Stimulated activated CD4-positive, alpha-beta T cell treated with anti-CD3 and anti-CD28 coated beads, Interleukin-1b, Interleukin-23, amount 100 ng/mL, for 24 hours (primary cell): ENCODE measurements around the gene RRP8.

ENCODE experiments used
- DNase-seq, 4 experiments: peaks; one replicate each; pipeline ENCODE4 v3.0.0-alpha.2; 2020; ENCODE audit warnings: low read depth in 4 of 4, low spot score in 1 of 4

The RRP8 gene

GRCh38 chr11:6601041-6601461 lies 2.4 kb downstream of the RRP8 start:
- DNase-seq, result no peak

GRCh38 chr11:6599881-6600390 lies 3.5 kb downstream of the RRP8 start:
- no peak for DNase-seq

GRCh38 chr11:6599449-6599848 lies 4.0 kb downstream of the RRP8 start:
- DNase-seq, result no peak

GRCh38 chr11:6598555-6598954 lies 4.9 kb downstream of the RRP8 start:
- no peak for DNase-seq

- DNase-seq, result no peak
Measured at GRCh38 chr11:6596239-6596877, 7.1 kb downstream of the RRP8 start.

GRCh38 chr11:6594142-6594768 lies 9.2 kb downstream of the RRP8 start:
- no peak for DNase-seq

- DNase-seq, result no peak
Measured at GRCh38 chr11:6588018-6588417, 15.4 kb downstream of the RRP8 start.

- no peak for DNase-seq
Measured at GRCh38 chr11:6587360-6587953, 16.0 kb downstream of the RRP8 start.

GRCh38 chr11:6586434-6587359 lies 16.7 kb downstream of the RRP8 start:
- DNase-seq, result no peak

- DNase-seq, result no peak
Measured at GRCh38 chr11:6584528-6584927, 18.9 kb downstream of the RRP8 start.

- DNase-seq, result no peak
Measured at GRCh38 chr11:6583584-6583983, 19.8 kb downstream of the RRP8 start.

- no peak for DNase-seq
Measured at GRCh38 chr11:6579681-6580080, 23.7 kb downstream of the RRP8 start.

- DNase-seq, result no peak
Measured at GRCh38 chr11:6578134-6578533, 25.3 kb downstream of the RRP8 start.

GRCh38 chr11:6576471-6577373 lies 26.7 kb downstream of the RRP8 start:
- DNase-seq, result no peak

- DNase-seq, result no peak
Measured at GRCh38 chr11:6574816-6575715, 28.4 kb downstream of the RRP8 start.

- DNase-seq, result no peak
Measured at GRCh38 chr11:6572215-6572614, 31.2 kb downstream of the RRP8 start.

- DNase-seq, result no peak
Measured at GRCh38 chr11:6571434-6572008, 31.9 kb downstream of the RRP8 start.

- DNase-seq, result no peak
Measured at GRCh38 chr11:6570691-6571427, 32.6 kb downstream of the RRP8 start.
